Peyer's patch (tissue), 4 donors: ENCODE data around the gene FLRT3.

Experiments
- POLR2A ChIP-seq, 2 donors: fragments of 450-650 bp; IDR thresholded peaks; one replicate each; pipeline ENCODE4 v1.5.1; 2017; ENCODE audit warnings: antibody characterized with exemption in 2 of 2, mild to moderate bottlenecking in 2 of 2, moderate library complexity in 2 of 2
- TF ChIP-seq, protein P1 (sequence below), 6 experiments: fragments of 450-650 bp in 4 of 6; fragments of 200-600 bp in 2 of 6; sonication (generic) in 1 of 6; IDR thresholded peaks; one replicate each; pipeline ENCODE4 v1.5.1; 2017 to 2019; ENCODE audit warnings: antibody characterized with exemption in 6 of 6, mild to moderate bottlenecking in 3 of 6, moderate library complexity in 1 of 6

DNA sequence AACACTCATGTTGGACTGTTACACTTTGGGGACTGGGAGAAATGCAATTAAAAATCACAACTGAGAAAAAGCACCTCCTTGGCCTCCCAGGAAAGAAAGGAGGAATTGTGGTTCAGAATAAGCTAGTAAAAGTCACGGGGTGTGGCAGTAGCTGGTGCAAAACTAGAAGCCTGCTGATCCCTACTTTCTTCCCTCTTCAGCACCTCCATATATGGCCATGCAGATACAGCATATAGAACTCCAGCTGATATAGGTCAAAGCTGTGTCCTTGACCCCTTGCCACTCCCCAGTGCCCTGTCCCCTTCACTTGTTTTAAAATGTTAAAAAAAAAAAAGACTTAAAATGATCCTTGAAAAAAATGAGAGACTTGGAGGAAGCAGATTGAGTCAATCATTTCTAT, 5.5 kb upstream of the FLRT3 start:
- TF ChIP-seq, protein P1, sequence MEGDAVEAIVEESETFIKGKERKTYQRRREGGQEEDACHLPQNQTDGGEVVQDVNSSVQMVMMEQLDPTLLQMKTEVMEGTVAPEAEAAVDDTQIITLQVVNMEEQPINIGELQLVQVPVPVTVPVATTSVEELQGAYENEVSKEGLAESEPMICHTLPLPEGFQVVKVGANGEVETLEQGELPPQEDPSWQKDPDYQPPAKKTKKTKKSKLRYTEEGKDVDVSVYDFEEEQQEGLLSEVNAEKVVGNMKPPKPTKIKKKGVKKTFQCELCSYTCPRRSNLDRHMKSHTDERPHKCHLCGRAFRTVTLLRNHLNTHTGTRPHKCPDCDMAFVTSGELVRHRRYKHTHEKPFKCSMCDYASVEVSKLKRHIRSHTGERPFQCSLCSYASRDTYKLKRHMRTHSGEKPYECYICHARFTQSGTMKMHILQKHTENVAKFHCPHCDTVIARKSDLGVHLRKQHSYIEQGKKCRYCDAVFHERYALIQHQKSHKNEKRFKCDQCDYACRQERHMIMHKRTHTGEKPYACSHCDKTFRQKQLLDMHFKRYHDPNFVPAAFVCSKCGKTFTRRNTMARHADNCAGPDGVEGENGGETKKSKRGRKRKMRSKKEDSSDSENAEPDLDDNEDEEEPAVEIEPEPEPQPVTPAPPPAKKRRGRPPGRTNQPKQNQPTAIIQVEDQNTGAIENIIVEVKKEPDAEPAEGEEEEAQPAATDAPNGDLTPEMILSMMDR (IDR thresholded peaks at IDR 0.05), result no peak
- TF ChIP-seq POLR2A (IDR thresholded peaks at IDR 0.05), result no peak
